ENCODE results near the gene UBE2L5.

The UBE2L5 gene

GRCh38 chr13:30422054-30422839 lies at the start of gene UBE2L5:
Gene UBE2L5 (plus strand): TSS chr13:30422493. CDS start chr13:30427991, 5,498 bp downstream.
- in situ Hi-C loops (cut with MboI; ENCODE audit: low sequenced_read_pairs): no loop called here

GRCh38 chr13:30373727-30374126 lies 48.6 kb upstream of the UBE2L5 start:
- in situ Hi-C loops (cut with MboI; ENCODE audit: low sequenced_read_pairs): no loop called here

- in situ Hi-C loops (cut with MboI; ENCODE audit: low sequenced_read_pairs): no loop called here
Observed at GRCh38 chr13:30375265-30375835, 46.9 kb upstream of the UBE2L5 start.

GRCh38 chr13:30376426-30377311 lies 45.6 kb upstream of the UBE2L5 start:
- in situ Hi-C loops (cut with MboI; ENCODE audit: low sequenced_read_pairs): no loop called here

- in situ Hi-C loops (cut with MboI; ENCODE audit: low sequenced_read_pairs): no loop called here
Observed at GRCh38 chr13:30377312-30377685, 45.0 kb upstream of the UBE2L5 start.

- in situ Hi-C loops (cut with MboI; ENCODE audit: low sequenced_read_pairs): no loop called here
Observed at GRCh38 chr13:30378191-30378590, 44.1 kb upstream of the UBE2L5 start.

GRCh38 chr13:30381049-30381448 lies 41.2 kb upstream of the UBE2L5 start:
- in situ Hi-C loops (cut with MboI; ENCODE audit: low sequenced_read_pairs): no loop called here

- in situ Hi-C loops (cut with MboI; ENCODE audit: low sequenced_read_pairs): no loop called here
Observed at GRCh38 chr13:30382836-30383525, 39.3 kb upstream of the UBE2L5 start.

GRCh38 chr13:30388406-30389283 lies 33.6 kb upstream of the UBE2L5 start:
- in situ Hi-C loops (cut with MboI; ENCODE audit: low sequenced_read_pairs): no loop called here

- in situ Hi-C loops (cut with MboI; ENCODE audit: low sequenced_read_pairs): no loop called here
Observed at GRCh38 chr13:30391956-30392680, 30.2 kb upstream of the UBE2L5 start.

- in situ Hi-C loops (cut with MboI; ENCODE audit: low sequenced_read_pairs): no loop called here
Observed at GRCh38 chr13:30392681-30393045, 29.6 kb upstream of the UBE2L5 start.

- in situ Hi-C loops (cut with MboI; ENCODE audit: low sequenced_read_pairs): no loop called here
Observed at GRCh38 chr13:30394751-30395191, 27.5 kb upstream of the UBE2L5 start.

GRCh38 chr13:30395192-30396158 lies 26.8 kb upstream of the UBE2L5 start:
- in situ Hi-C loops (cut with MboI; ENCODE audit: low sequenced_read_pairs): no loop called here

- in situ Hi-C loops (cut with MboI; ENCODE audit: low sequenced_read_pairs): no loop called here
Observed at GRCh38 chr13:30396434-30397075, 25.7 kb upstream of the UBE2L5 start.

GRCh38 chr13:30398601-30399072 lies 23.7 kb upstream of the UBE2L5 start:
- in situ Hi-C loops (cut with MboI; ENCODE audit: low sequenced_read_pairs): no loop called here

GRCh38 chr13:30400376-30400775 lies 21.9 kb upstream of the UBE2L5 start:
- in situ Hi-C loops (cut with MboI; ENCODE audit: low sequenced_read_pairs): no loop called here

GRCh38 chr13:30401347-30401746 lies 20.9 kb upstream of the UBE2L5 start:
- in situ Hi-C loops (cut with MboI; ENCODE audit: low sequenced_read_pairs): no loop called here

- in situ Hi-C loops (cut with MboI; ENCODE audit: low sequenced_read_pairs): no loop called here
Observed at GRCh38 chr13:30403456-30403855, 18.8 kb upstream of the UBE2L5 start.
